ENCODE results near the gene FOXN3.

- TF ChIP-seq EP300 (IDR thresholded peaks at IDR 0.05) (no peak), CTCF (IDR thresholded peaks at IDR 0.05) (no peak), POLR2A (IDR thresholded peaks at IDR 0.05) (no peak)
These were observed 210.5 kb downstream of the FOXN3 start for GRCh38 chr14:89206389-89207031.
